HUES48 (cell line): ENCODE results near the gene RAD1.
A peak's percentile ranks its signal among the peaks of the same experiment; 100 is the strongest.

Experiments
- H3K27ac ChIP-seq: one replicate; pipeline ENCODE4 v1.7.0; 2013; ENCODE audit warnings: low read depth, low read length, inconsistent platforms
- H3K27me3 ChIP-seq: 2 replicates; pipeline ENCODE4 v1.6.1; 2013; ENCODE audit warnings: mild to moderate bottlenecking, low read length; ENCODE audit not compliant: control insufficient read depth, insufficient read depth
- H3K36me3 ChIP-seq: 2 replicates; pipeline ENCODE4 v1.6.1; 2013; ENCODE audit warnings: low read length; ENCODE audit not compliant: control insufficient read depth, insufficient read depth
- H3K4me1 ChIP-seq: 2 replicates; pipeline ENCODE4 v1.6.1; 2013; ENCODE audit warnings: mild to moderate bottlenecking, low read length; ENCODE audit not compliant: control insufficient read depth, insufficient read depth
- H3K4me3 ChIP-seq: 2 replicates; pipeline ENCODE4 v1.5.1; 2013; ENCODE audit warnings: mild to moderate bottlenecking, low read depth, low read length
- H3K9ac ChIP-seq: 2 replicates; pipeline ENCODE4 v1.6.1; 2013; ENCODE audit warnings: mild to moderate bottlenecking, low read depth, low read length, moderate library complexity
- H3K9me3 ChIP-seq: 2 replicates; pipeline ENCODE4 v1.6.1; 2013; ENCODE audit warnings: low read length; ENCODE audit not compliant: control insufficient read depth, insufficient read depth

Gene RAD1

DNA sequence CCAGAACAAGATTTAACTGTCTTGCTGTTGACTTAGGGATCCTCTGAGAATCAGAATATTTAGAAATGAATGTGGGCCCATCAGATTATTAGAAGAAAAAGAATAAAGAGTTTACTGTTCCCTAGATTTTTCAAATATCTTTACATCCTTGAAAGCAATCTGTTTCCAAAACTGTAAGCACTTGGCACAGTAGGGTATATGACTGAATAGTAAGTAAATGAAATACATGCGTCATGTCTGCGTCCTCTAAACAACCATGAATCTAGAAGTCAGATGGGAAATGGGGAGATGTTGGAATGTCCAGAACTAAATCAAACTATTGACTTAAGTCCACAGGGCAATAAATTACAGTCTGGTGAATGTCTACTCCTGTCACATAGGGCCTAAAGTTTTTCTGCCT, 50.2 kb downstream of the RAD1 start:
- H3K4me1 ChIP-seq, result peaks cover 37% of the 10 kb centered on the region
- H3K4me3 ChIP-seq, result no peak overlapping the region
- no peak overlapping the region for H3K9ac ChIP-seq
- no peaks in the 10 kb centered on the region for H3K9me3 ChIP-seq
- H3K27ac ChIP-seq, result no peak overlapping the region
- no peaks in the 10 kb centered on the region for H3K36me3 ChIP-seq
- H3K27me3 ChIP-seq, result no peaks in the 10 kb centered on the region

DNA sequence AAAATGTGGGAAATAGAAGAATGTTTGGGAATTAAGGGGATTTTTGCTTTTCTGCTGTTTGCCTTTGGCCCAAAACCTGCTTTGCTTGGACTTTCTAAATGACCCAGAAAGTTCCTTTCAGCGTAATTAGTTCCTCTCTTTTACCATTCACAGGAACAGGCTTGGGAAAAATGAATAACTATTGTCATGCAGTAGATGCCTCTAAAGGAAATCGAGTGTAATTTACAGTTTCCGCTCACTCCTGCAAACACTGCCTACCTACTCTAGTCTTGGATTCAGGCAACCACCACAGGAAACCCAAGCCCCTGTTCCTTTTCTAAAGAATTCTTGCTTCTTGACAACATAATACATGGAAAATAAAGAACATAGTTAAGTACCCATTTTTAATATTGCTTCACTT, 51.4 kb downstream of the RAD1 start:
- Histone ChIP-seq H3K4me1 (peaks cover 37% of the 10 kb centered on the region), H3K27ac (peak overlapping the region; percentile 84), H3K27me3 (no peaks in the 10 kb centered on the region), H3K9ac (peak overlapping the region; percentile 11; the same call in 1 of the 2 replicates), H3K9me3 (no peaks in the 10 kb centered on the region), H3K36me3 (no peaks in the 10 kb centered on the region), H3K4me3 (peak overlapping the region; percentile 25; the same call in 1 of the 2 replicates)

DNA sequence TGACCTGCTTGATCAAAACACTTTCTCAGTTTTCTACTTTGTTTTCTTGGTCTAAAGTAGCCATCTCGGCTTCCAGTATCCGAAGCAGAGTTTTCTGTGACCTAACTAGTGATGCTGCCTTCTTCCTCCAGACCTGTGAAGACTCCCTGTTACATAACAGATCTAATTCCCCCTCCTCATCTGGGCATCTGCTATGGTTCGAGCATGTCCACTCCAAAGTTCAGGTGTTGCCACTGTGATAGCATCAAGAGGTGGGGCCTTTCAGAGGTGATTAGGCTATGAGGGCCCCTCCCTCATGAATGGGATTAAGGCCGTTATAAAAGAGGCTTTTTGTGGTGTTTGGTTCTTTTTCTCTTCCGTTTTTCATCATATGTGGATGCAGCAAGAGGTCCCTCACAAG, 56.1 kb downstream of the RAD1 start:
- Histone ChIP-seq H3K27ac (no peak overlapping the region), H3K27me3 (no peaks in the 10 kb centered on the region), H3K9ac (no peak overlapping the region), H3K36me3 (no peaks in the 10 kb centered on the region), H3K4me3 (no peak overlapping the region), H3K9me3 (no peaks in the 10 kb centered on the region), H3K4me1 (peaks cover 11% of the 10 kb centered on the region)

DNA sequence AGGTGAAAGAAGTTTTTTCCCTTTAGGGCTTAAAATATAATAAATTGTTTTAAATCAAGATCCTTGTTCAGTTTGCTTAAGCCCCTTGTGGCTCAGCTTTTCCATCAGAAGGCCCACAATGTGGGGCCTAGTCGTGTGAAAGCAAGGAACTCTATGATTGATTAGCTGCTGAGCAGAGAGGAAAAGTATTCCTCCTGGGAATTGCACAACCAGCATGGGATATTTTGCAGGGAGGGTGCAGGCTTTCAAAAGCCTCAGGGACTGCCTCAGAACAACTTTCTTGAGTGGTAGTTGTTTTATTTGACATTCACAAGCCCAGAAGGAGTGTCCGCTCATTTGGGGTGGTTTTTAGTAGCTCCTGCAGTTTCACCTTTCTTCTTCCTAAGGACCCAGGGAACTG, 56.5 kb downstream of the RAD1 start:
- Histone ChIP-seq H3K27ac (no peak overlapping the region), H3K4me1 (peaks cover 7% of the 10 kb centered on the region), H3K9me3 (no peaks in the 10 kb centered on the region), H3K36me3 (no peaks in the 10 kb centered on the region), H3K9ac (no peak overlapping the region), H3K27me3 (no peaks in the 10 kb centered on the region), H3K4me3 (no peak overlapping the region)

DNA sequence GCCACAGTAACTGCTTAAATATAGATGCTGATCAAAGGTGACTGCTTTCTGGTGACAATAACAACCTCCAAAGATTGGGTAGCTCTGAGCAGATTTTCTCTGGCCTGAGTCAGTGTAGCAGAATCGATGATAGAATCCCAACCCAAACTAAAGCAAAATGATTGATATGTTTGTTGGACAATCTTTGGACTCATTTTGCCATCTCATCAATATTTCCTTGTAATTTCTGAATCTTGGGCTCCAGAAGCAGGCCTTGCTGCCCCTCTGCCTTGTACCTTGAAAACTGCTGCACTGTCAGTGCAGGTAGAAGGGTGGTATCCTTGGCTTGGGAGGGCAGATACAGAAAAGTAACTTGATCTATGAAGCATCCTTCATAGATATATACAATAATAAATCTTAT, 57.4 kb downstream of the RAD1 start:
- Histone ChIP-seq H3K4me1 (no peaks in the 10 kb centered on the region), H3K27me3 (no peaks in the 10 kb centered on the region), H3K9ac (no peak overlapping the region), H3K27ac (no peak overlapping the region), H3K4me3 (no peak overlapping the region), H3K9me3 (no peaks in the 10 kb centered on the region), H3K36me3 (no peaks in the 10 kb centered on the region)

DNA sequence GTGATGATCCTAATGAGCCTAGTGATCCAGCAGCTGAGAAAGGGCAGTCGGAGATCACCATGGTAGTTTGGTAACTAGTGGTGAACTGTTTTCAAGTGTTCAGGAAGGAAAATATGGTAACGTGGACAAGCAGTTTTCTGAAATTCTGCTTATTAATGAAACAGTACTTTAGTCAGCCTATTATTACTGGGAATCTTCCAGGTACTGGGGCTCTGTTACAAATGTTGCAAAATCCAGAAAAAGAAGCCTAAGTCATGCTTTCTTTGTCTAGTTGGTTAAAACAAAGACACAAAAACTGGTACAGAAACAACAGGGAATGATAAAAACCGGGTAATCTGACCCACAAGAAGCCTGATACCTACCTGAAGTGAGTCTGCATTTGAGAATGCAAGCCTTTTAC, 58.1 kb downstream of the RAD1 start:
- Histone ChIP-seq H3K9ac (no peak overlapping the region), H3K4me3 (no peak overlapping the region)

More for the DNA sequence above, 58.1 kb downstream of the RAD1 start:
- no peaks in the 10 kb centered on the region for H3K4me1 ChIP-seq
- H3K9me3 ChIP-seq, result no peaks in the 10 kb centered on the region
- no peaks in the 10 kb centered on the region for H3K36me3 ChIP-seq
- H3K27ac ChIP-seq, result no peak overlapping the region
- H3K27me3 ChIP-seq, result no peaks in the 10 kb centered on the region
